ENCODE results near the gene CCND2. TPM values are rescaled to one million over a fixed set of nuclear protein-coding genes. Genes with fewer than 3 reads are reported as not detected.
A peak's percentile ranks its signal among the peaks of the same experiment; 100 is the strongest.

CCND2 gene
- total and polyA plus RNA-seq, 9 of the 15 experiments (the other 6 are each of a cell fraction or from before 2014, with no cell fraction given): 13.6 to 99.3 (median 39.6) TPM

DNA sequence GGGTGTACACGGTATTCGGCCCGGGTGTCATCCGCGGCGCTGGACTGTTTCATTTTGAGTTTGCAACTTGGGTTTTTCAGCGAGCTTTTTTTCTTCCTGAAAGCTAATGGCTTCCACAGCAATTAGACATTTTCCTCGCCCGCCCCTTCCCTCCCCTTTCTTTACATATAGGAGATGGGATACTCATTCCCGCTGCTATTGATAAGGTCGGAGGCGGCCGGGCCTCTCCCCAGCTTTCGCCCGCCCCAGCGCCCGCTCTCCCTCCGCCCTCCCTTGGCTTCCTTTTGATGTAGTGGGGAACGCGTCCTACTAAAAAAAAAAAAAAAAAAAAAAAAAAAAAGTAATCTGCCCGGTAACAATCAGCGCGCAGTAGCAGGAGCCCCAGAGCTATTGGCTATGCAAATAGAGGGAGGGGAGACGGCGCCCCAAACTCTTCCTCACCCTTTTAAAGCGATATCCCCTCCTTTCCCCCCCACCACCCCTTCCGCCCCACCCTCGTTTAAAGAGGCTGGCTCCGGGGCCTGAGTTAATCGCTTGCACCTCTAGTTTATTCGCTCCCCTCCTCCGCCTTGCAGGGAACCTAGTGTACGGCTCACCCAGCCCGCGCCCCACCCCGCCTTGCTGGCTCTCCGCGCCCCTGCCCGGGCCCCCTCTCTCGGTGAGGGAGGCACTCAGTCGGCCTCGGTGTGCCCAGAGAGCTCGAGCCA is 1.7 kb upstream of the CCND2 start (continued):
- TF ChIP-seq ZNF384 (IDR thresholded peaks at IDR 0.05; ENCODE audit: low read depth, low read length) (peak; percentile 97), CCNT2 (IDR thresholded peaks at IDR 0.05; ENCODE audit: borderline replicate concordance, extremely low read depth, insufficient read length, low read depth, low read length) (no peak), TEAD4 (IDR thresholded peaks at IDR 0.05; ENCODE audit: low read length) (no peak), TEAD4 (CRISPR knock-in tag; IDR thresholded peaks at IDR 0.05; ENCODE audit: borderline replicate concordance) (no peak), ZNF12 (CRISPR knock-in tag; IDR thresholded peaks at IDR 0.05) (no peak), SIN3A (IDR thresholded peaks at IDR 0.05; ENCODE audit: borderline replicate concordance in 2 of 2, control insufficient read depth in 1 of 2, low read depth in 2 of 2, low read length in 2 of 2) (0 out of 4 replicates have a peak, but pooled peaks of 1 of the 2 experiments have one; percentile 20)
- TF ChIP-seq, protein P1, sequence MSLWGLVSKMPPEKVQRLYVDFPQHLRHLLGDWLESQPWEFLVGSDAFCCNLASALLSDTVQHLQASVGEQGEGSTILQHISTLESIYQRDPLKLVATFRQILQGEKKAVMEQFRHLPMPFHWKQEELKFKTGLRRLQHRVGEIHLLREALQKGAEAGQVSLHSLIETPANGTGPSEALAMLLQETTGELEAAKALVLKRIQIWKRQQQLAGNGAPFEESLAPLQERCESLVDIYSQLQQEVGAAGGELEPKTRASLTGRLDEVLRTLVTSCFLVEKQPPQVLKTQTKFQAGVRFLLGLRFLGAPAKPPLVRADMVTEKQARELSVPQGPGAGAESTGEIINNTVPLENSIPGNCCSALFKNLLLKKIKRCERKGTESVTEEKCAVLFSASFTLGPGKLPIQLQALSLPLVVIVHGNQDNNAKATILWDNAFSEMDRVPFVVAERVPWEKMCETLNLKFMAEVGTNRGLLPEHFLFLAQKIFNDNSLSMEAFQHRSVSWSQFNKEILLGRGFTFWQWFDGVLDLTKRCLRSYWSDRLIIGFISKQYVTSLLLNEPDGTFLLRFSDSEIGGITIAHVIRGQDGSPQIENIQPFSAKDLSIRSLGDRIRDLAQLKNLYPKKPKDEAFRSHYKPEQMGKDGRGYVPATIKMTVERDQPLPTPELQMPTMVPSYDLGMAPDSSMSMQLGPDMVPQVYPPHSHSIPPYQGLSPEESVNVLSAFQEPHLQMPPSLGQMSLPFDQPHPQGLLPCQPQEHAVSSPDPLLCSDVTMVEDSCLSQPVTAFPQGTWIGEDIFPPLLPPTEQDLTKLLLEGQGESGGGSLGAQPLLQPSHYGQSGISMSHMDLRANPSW (CRISPR knock-in tag; IDR thresholded peaks at IDR 0.05): no peak

Data from K562 (cell line).